Upper lobe of left lung (tissue), 4 donors: Measurements from ENCODE around the gene IL12RB2.

Experiments
- CTCF ChIP-seq, 6 experiments: fragments of 450-650 bp in 4 of 6; fragments of 200-600 bp in 2 of 6; sonication (generic) in 2 of 6; IDR thresholded peaks; one replicate each; pipeline ENCODE4 v1.5.1; 2016 to 2019; ENCODE audit warnings: antibody characterized with exemption in 6 of 6
- EP300 ChIP-seq, 4 donors: sonication (generic); formaldehyde crosslinking; IDR thresholded peaks; one replicate each; pipeline ENCODE4 v1.5.1; 2017; ENCODE audit warnings: antibody characterized with exemption in 4 of 4, control low read depth in 2 of 4
- POLR2A ChIP-seq, 4 donors: fragments of 450-650 bp; IDR thresholded peaks; one replicate each; pipeline ENCODE4 v1.5.1; 2016 to 2017; ENCODE audit warnings: antibody characterized with exemption in 4 of 4, mild to moderate bottlenecking in 2 of 4
- POLR2AphosphoS5 ChIP-seq, 2 donors: sonication (generic); formaldehyde crosslinking; IDR thresholded peaks; one replicate each; pipeline ENCODE4 v1.5.1; 2017; ENCODE audit warnings: antibody characterized with exemption in 2 of 2

- TF ChIP-seq CTCF (IDR thresholded peaks at IDR 0.05): peak in 1 of 6 experiments; percentile 13
- no peak for TF ChIP-seq POLR2AphosphoS5 (IDR thresholded peaks at IDR 0.05)
- peak in 1 of 4 donors; percentile 39 for TF ChIP-seq POLR2A (IDR thresholded peaks at IDR 0.05)
- TF ChIP-seq EP300 (IDR thresholded peaks at IDR 0.05): no peak
Observed at GRCh38 chr1:67429528-67430357, 122.1 kb downstream of the IL12RB2 start.
